Measurements from ENCODE around the gene EMC7. TPM values are rescaled to one million over a fixed set of nuclear protein-coding genes. Genes with fewer than 3 reads are reported as not detected.

The EMC7 gene
- total and polyA plus RNA-seq, 9 of the 15 experiments (the other 6 are each of a cell fraction or from before 2014, with no cell fraction given), result 25.8 to 92.8 (median 49.7) TPM

GRCh38 chr15:34101366-34102174 is at the start of gene EMC7, which contains the start of gene PGBD4 (continued):
- TF ChIP-seq ATF3 (IDR thresholded peaks at IDR 0.05) (peak; percentile 41), ATF3 (CRISPR knock-in tag; conservative IDR thresholded peaks at IDR 0.05) (no peak), ZNF644 (tag; IDR thresholded peaks at IDR 0.05; ENCODE audit: low read depth) (no peak), SREBF2 (CRISPR knock-in tag; IDR thresholded peaks at IDR 0.05) (no peak), MEF2D (tag; conservative IDR thresholded peaks at IDR 0.05; ENCODE audit: low read depth) (no peak; the same call in 1 of the 2 replicates), SIN3A (IDR thresholded peaks at IDR 0.05; ENCODE audit: borderline replicate concordance in 2 of 2, control insufficient read depth in 1 of 2, low read depth in 2 of 2, low read length in 2 of 2) (peak in 1 of 2 experiments; percentile 91; a peak in 1 of 4 replicates), ZNF184 (CRISPR knock-in tag; IDR thresholded peaks at IDR 0.05) (no peak), ZNF274 (IDR thresholded peaks at IDR 0.05; ENCODE audit: borderline replicate concordance, low read depth, low read length) (no peak), RUNX1 (IDR thresholded peaks at IDR 0.05; ENCODE audit: low read depth) (no peak), NCOR1 (IDR thresholded peaks at IDR 0.05) (no peak), BRCA1 (IDR thresholded peaks at IDR 0.05) (no peak), BRCA1 (CRISPR knock-in tag; IDR thresholded peaks at IDR 0.05) (no peak), BACH1 (tag; IDR thresholded peaks at IDR 0.05) (no peak), CTBP1 (IDR thresholded peaks at IDR 0.05; ENCODE audit: borderline replicate concordance) (no peak), ETS1 (conservative IDR thresholded peaks at IDR 0.05; ENCODE audit: control insufficient read depth, low read depth, low read length) (peak; percentile 88; the same call in 1 of the 2 replicates), PYGO2 (tag; IDR thresholded peaks at IDR 0.05) (no peak), MCM7 (IDR thresholded peaks at IDR 0.05) (no peak), CBX8 (IDR thresholded peaks at IDR 0.05; ENCODE audit: borderline replicate concordance, extremely low read depth, low read depth, low read length, poor library complexity, severe bottlenecking) (no peak), ZNF717 (CRISPR knock-in tag; IDR thresholded peaks at IDR 0.05) (no peak), CBX3 (IDR thresholded peaks at IDR 0.05; ENCODE audit: borderline replicate concordance in 1 of 2, low read length in 2 of 2) (no peak), NELFE (IDR thresholded peaks at IDR 0.05; ENCODE audit: insufficient read depth, insufficient read length) (no peak), AFF1 (IDR thresholded peaks at IDR 0.05; ENCODE audit: low read depth in 1 of 2, partially characterized antibody in 2 of 2) (peak; percentile 7 to 51)

Measured in K562 (cell line).